Peyer's patch (tissue), 4 donors: ENCODE results near the gene GTF3C5. TPM values are rescaled to one million over a fixed set of nuclear protein-coding genes. Genes with fewer than 3 reads are reported as not detected.

Experiments used
- DNase-seq, 3 donors: peaks; one replicate each; pipeline ENCODE4 v3.0.0-alpha.2; 2017 to 2019
- H3K27ac ChIP-seq, 4 donors: fragments of 200-600 bp; sonication (generic); one replicate each; pipeline ENCODE4 v1.5.1; 2016 to 2019
- H3K27me3 ChIP-seq, 2 donors: fragments of 200-600 bp; sonication (generic); one replicate each; pipeline ENCODE4 v1.5.1; 2019
- H3K36me3 ChIP-seq, 3 donors: fragments of 200-600 bp; sonication (generic); one replicate each; pipeline ENCODE4 v1.5.1; 2016 to 2019
- H3K4me1 ChIP-seq, 4 donors: fragments of 200-600 bp; sonication (generic); one replicate each; pipeline ENCODE4 v1.5.1; 2016 to 2019
- H3K4me3 ChIP-seq, 4 donors: fragments of 200-600 bp; sonication (generic); 1 replicate in 3 of 4; 2 replicates in 1 of 4; pipeline ENCODE4 v1.5.1; 2016 to 2019; ENCODE audit warnings: mild to moderate bottlenecking in 1 of 4
- H3K9me3 ChIP-seq, 4 donors: fragments of 200-600 bp; sonication (generic); one replicate each; pipeline ENCODE4 v1.5.1; 2016 to 2019; ENCODE audit warnings: mild to moderate bottlenecking in 1 of 4
- POLR2A ChIP-seq, 2 donors: fragments of 450-650 bp; IDR thresholded peaks; one replicate each; pipeline ENCODE4 v1.5.1; 2017; ENCODE audit warnings: antibody characterized with exemption in 2 of 2, mild to moderate bottlenecking in 2 of 2, moderate library complexity in 2 of 2
- total RNA-seq, 4 donors: library from RNA; depleted of rRNA; stranded (reverse); fragments of >200 nt; gene quantifications; one replicate each; pipeline ENCODE4 v1.1.0, GENCODE V29; 2016
- TF ChIP-seq, protein P1 (sequence below), 6 experiments: fragments of 450-650 bp in 4 of 6; fragments of 200-600 bp in 2 of 6; sonication (generic) in 1 of 6; IDR thresholded peaks; one replicate each; pipeline ENCODE4 v1.5.1; 2017 to 2019; ENCODE audit warnings: antibody characterized with exemption in 6 of 6, mild to moderate bottlenecking in 3 of 6, moderate library complexity in 1 of 6

The GTF3C5 gene
- total RNA-seq, 4 donors from 2014 or later = 63.7 to 103 (median 73.5) TPM

- peaks cover 4 to 26% (median 16%) of the 10 kb centered on the region in 4 donors for H3K4me1 ChIP-seq
Measured at GRCh38 chr9:133028221-133028620, 2.6 kb upstream of the GTF3C5 start.

GRCh38 chr9:133029994-133030316 is 842 bp upstream of the GTF3C5 start:
- H3K36me3 ChIP-seq = no peaks in the 10 kb centered on the region
- H3K4me3 ChIP-seq = peak overlapping the region; percentile 66 to 99 (median 87)
- DNase-seq = no peak
- no peak for TF ChIP-seq POLR2A (IDR thresholded peaks at IDR 0.05)
- TF ChIP-seq, protein P1, sequence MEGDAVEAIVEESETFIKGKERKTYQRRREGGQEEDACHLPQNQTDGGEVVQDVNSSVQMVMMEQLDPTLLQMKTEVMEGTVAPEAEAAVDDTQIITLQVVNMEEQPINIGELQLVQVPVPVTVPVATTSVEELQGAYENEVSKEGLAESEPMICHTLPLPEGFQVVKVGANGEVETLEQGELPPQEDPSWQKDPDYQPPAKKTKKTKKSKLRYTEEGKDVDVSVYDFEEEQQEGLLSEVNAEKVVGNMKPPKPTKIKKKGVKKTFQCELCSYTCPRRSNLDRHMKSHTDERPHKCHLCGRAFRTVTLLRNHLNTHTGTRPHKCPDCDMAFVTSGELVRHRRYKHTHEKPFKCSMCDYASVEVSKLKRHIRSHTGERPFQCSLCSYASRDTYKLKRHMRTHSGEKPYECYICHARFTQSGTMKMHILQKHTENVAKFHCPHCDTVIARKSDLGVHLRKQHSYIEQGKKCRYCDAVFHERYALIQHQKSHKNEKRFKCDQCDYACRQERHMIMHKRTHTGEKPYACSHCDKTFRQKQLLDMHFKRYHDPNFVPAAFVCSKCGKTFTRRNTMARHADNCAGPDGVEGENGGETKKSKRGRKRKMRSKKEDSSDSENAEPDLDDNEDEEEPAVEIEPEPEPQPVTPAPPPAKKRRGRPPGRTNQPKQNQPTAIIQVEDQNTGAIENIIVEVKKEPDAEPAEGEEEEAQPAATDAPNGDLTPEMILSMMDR (IDR thresholded peaks at IDR 0.05) = no peak
- peaks cover 4 to 26% (median 16%) of the 10 kb centered on the region in 4 donors for H3K4me1 ChIP-seq
- H3K27me3 ChIP-seq = no peaks in the 10 kb centered on the region
- peak overlapping the region; percentile 87 to 94 (median 92) for H3K27ac ChIP-seq
- no peaks in the 10 kb centered on the region for H3K9me3 ChIP-seq

More at GRCh38 chr9:133028221-133028620, 2.6 kb upstream of the GTF3C5 start:
- Histone ChIP-seq H3K36me3 (no peaks in the 10 kb centered on the region), H3K27me3 (no peaks in the 10 kb centered on the region), H3K9me3 (no peaks in the 10 kb centered on the region), H3K27ac (no peak overlapping the region), H3K4me3 (no peak overlapping the region)
- no peak for DNase-seq
- TF ChIP-seq POLR2A (IDR thresholded peaks at IDR 0.05) = no peak
- TF ChIP-seq, protein P1 (IDR thresholded peaks at IDR 0.05) = no peak

DNA sequence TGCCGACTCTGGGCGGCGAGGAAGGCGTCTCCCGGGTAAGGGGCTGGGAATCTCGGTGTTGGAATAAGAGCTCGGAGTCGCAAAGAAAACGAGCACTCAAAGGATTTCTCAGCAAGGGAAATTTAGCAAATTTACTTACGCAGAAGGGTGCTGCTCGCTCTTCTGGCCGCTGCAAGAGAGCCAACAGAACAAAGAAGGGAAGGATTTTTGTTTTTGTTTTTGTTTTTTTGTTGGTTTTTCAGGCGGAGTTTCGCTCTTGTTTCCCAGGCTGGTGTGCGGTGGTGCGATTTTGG is 279 bp downstream of the GTF3C5 start:
- no peaks in the 10 kb centered on the region for H3K9me3 ChIP-seq
- H3K36me3 ChIP-seq = no peaks in the 10 kb centered on the region
- TF ChIP-seq POLR2A (IDR thresholded peaks at IDR 0.05) = no peak
- TF ChIP-seq, protein P1 (IDR thresholded peaks at IDR 0.05) = no peak
- peaks cover 4 to 26% (median 16%) of the 10 kb centered on the region in 4 donors for H3K4me1 ChIP-seq
- peak overlapping the region; percentile 66 to 99 (median 87) for H3K4me3 ChIP-seq
- H3K27ac ChIP-seq = peak overlapping the region; percentile 83 to 94 (median 87)
- DNase-seq = no peak
- no peaks in the 10 kb centered on the region for H3K27me3 ChIP-seq

DNA sequence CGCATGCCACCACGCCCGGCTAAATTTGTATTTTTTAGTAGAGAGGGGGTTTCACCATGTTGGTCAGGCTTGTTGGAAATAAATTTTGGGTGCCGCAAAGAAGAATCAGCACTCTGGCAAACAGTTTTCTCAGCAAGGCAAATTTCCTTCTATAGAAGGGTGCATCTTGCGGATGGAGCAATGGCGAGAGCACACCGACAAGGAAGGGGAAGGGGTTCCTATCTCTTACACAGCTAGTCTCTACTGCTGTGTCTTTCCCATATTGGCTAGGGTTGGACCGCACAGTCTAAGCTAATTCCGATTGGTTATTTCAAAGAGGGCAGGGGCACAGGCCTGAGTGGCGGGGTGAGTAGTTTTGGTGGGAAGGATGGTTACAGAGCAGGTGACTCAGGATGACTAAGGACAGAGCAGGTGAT is 707 bp downstream of the GTF3C5 start:
- DNase-seq = peak in 1 of 3 donors; percentile 12
- Histone ChIP-seq H3K9me3 (no peaks in the 10 kb centered on the region), H3K4me3 (peak overlapping the region; percentile 66 to 99 (median 87)), H3K36me3 (no peaks in the 10 kb centered on the region), H3K4me1 (peaks cover 4 to 26% (median 16%) of the 10 kb centered on the region in 4 donors), H3K27me3 (no peaks in the 10 kb centered on the region), H3K27ac (peak overlapping the region in 1 of 4 donors; percentile 83)
- TF ChIP-seq, protein P1 (IDR thresholded peaks at IDR 0.05) = no peak
- no peak for TF ChIP-seq POLR2A (IDR thresholded peaks at IDR 0.05)

DNA sequence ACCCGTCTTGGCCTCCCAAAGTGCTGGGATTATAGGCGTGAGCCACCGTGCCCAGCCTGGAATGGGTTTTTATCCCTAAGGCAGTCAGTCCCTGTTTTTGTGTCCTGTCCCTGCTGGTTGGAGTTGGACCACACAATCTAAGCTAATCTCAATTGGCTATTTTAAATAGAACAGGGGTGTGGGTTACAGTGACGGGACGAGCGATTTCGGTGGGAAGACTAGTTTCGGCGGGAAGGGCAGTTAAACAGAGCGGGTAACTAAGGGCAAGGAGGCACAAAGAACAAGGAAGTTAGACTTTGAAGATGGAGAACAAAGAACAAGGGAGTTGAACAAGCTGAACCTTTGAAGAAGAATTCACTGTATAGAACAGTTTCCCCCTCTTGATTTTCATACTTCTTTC is 1.4 kb downstream of the GTF3C5 start:
- peak in 1 of 3 donors; percentile 20 for DNase-seq
- H3K4me3 ChIP-seq = no peak overlapping the region
- H3K9me3 ChIP-seq = no peaks in the 10 kb centered on the region
- H3K27me3 ChIP-seq = no peaks in the 10 kb centered on the region
- TF ChIP-seq, protein P1 (IDR thresholded peaks at IDR 0.05) = no peak
- TF ChIP-seq POLR2A (IDR thresholded peaks at IDR 0.05) = no peak
- no peak overlapping the region for H3K27ac ChIP-seq
- peaks cover 4 to 26% (median 16%) of the 10 kb centered on the region in 4 donors for H3K4me1 ChIP-seq
- H3K36me3 ChIP-seq = no peaks in the 10 kb centered on the region

DNA sequence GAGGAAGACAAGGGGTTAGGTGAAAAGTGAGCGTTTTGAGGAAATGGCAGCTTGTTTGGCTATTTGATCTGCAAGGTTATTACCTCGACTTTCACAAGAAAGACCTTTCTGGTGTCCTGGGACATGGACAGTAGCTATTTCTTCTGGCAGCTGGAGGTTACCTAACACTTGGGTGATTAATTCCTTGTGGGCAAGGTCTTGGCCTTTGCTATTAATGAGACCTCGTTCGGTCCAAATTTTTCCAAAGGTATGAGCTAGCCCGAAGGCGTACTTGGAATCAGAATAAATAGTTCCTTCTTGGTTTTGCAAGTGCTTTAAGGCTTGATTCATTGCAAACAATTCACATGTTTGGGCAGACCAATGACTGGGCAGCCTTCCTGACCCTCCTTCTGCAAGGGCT is 4.9 kb downstream of the GTF3C5 start:
- Histone ChIP-seq H3K4me1 (peaks cover 4 to 13% (median 9%) of the 10 kb centered on the region in 4 donors), H3K9me3 (no peaks in the 10 kb centered on the region), H3K27ac (no peak overlapping the region), H3K4me3 (no peak overlapping the region), H3K27me3 (no peaks in the 10 kb centered on the region), H3K36me3 (no peaks in the 10 kb centered on the region)
- no peak for DNase-seq
- TF ChIP-seq, protein P1 (IDR thresholded peaks at IDR 0.05) = no peak
- TF ChIP-seq POLR2A (IDR thresholded peaks at IDR 0.05) = no peak
